Activated CD4-positive, CD25-positive, alpha-beta regulatory T cell treated with anti-CD3 and anti-CD28 coated beads, Interleukin-2, amount 50 U/mL, for 16 hours (primary cell): ENCODE data around the gene NACC2.
"Not testable (repeated sequence)": the region's sequence is repeated elsewhere in the genome, so short reads cannot be mapped to it uniquely, and the experiment has no call there.

Experiments
- DNase-seq: peaks from one replicate; pipeline ENCODE4 v3.0.0-alpha.2; 2020; ENCODE audit warnings: low read depth, low spot score

Gene NACC2

DNA sequence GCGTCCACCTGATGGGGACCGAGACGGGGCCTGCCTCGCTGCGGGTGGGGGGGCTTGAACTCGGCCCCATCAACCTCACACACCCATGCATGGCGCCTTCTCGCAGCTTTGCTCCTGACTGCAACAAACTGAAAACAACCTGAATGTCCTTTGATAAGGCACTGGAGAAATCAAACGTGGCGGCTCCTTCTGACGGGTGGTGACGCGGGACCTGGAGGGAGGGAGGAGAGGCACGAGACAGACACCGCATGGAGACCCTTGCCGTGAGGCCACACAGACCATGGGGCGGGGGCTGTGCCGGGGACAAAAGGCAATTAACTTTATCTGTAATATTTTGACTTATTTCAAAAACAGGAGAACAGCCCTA lies 48.6 kb downstream of the NACC2 start:
- no peak for DNase-seq

DNA sequence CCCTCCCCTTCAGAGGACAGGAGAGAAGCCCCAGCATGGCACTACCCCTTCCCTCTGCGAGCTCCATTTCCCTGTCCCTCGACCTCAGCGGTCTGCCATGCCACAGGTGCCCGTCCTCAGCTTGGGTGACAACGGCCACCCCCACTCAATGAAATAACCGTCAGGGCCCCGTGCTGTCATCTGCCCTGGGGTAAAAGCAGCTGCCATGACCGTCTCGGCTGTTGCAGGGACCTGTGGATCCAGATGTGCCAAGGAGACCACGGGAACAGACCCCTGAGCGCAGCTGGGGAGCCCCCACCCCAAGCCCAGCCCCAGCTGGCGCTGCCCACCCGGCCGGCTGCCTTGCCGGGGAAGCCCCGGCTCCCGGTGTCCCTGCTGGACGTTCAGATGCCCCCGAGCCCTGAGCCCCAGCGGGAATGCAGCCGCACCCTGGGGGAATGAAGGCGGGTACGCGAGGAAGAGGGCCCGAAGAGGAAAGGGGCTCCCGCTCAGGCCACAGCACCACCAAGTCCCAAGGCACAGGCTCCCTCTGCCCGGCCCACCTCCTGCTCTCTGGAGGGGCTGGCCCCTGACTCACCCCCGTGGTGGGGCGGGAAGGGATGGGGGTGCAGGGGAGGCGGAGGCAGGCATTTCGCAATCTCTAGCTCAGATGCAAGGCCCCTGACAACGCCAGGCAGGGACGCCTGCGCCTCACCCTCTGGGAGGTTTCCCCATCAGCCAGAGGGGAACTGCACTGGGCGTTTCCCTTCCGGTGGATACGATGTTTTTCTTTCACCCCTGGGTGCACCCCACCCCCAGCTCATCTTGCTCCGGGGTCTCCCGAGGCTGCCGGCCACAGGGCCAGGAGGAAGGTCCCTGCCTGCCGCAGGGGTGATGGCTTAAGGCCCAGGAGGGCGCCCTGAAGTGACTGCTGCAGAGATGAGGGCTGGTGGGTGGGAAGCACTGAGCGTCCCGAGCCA lies 49.2 kb downstream of the NACC2 start:
- no peak for DNase-seq

DNA sequence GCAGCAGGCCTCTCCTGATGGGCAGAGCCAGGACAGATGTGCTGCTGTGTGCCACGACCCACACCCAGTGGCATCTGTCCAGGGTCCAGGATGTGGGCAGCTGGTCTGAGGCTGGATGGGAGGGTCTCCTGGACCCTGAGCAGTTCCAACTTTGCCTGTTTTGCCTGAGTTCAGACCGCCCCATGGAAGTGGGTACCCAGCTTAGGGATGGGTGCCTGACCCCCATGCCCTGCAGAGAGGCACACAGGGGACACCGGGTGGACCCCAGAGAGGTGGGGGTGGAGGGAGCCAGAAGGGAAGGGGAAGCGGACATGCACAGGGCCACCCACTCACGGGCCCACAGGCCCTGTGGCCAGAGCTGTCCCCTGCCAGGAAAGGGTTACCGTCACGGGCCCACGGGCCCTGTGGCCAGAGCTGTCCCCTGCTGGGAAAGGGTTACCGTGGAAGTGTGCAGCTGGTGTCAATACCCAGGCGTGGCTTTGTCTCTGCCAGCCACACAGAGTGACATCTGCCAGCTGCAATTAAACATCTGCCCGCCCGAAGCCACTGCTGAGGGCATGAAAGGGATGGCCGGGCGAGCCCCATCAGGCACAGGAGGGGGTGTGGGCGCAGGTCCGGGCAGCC lies 50.0 kb downstream of the NACC2 start:
- DNase-seq: no peak

DNA sequence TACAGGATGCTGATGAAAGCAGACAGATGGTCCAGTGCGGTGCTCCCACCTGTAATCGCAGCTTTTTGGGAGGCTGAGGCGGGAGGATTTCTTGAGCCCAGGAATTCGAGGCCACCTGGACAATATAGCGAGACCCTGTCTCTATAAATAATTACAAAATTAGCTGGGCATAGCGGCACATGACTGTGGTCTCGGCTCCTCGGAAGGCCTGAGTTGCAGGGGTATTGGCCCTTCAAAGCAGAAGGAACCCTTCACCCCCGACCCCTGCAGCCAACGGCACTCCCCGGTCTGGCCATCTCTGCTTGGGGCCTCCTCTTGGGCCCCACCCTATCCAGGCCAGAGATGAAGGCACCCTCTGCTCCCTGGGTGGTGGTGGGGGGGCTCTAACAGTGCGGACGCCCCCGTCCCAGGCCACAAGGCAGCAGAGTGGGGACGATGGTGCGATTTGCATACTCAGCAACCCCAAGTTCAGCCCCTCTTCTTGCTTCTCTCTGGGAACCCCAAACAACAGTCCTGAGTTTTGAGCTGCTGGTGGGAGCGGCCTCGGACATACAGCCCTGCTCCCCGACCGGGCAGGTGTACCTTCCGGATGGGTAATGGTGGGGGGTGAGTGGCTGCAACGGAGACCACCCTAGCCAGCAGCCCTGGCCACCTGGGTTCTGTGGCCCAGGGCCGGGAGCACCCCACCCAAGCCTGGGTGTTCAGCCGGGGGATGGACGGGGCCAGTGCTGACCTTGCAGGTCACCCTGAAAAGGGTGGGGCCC lies 50.7 kb downstream of the NACC2 start:
- DNase-seq: no peak

DNA sequence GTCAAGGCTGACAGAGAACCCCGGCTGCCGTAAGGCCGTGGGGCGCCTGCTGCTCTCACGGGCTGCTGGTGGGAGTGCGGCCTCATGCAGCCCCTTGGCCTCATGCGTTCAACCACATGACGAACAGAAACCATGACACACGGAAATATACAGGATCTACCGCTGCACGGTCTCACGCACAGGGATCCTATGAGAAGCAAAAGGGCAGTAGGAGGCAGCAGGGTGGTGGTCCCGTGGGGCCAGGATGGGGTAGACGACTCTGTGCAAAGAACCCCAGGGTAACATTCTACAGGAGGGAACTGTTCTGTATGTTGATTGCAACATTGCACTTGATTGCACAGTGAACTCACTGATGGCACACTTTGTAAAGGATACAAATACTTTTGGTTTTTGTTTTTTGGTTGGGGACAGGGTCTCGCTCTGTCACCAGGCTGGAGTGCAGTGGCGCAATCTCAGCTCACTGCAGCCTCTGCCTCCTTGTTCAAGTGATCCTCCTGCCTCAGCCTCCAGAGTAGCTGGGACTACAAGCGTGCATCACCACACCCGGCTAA lies 51.6 kb downstream of the NACC2 start:
- DNase-seq: no peak

DNA sequence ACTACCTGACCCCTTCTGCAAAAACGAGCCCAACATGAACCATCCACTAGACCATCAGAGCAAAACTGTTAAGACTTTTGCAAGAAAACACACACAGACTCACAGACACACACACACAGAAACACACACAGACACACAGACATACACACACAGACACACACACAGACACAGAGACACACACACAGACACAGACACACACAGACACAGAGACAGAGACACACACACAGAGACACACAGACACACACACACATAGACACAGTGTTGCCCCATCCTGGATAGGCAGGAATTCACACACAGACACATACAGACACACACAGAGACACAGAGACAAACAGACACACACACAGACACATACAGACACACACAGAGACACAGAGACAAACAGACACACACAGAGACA lies 52.5 kb downstream of the NACC2 start:
- no peak for DNase-seq

DNA sequence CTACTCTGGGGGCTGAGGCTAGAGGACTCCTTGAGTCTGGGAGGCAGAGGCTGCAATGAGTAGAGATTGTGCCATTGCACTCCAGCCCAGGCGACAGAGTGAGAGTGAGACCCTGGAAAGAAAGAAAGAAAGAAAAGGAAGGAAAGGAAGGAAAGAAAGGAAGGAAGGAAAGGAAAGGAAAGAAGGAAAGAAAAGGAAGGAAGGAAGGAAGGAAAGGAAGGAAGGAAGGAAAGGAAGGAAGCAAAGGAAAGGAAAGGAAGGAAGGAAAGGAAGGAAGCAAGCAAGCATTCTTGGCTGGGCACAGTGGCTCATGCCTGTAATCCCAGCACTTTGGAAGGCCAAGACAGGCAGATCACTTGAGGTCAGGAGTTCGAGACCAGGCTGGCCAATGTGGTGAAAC lies 54.2 kb downstream of the NACC2 start:
- not testable (repeated sequence) for DNase-seq

DNA sequence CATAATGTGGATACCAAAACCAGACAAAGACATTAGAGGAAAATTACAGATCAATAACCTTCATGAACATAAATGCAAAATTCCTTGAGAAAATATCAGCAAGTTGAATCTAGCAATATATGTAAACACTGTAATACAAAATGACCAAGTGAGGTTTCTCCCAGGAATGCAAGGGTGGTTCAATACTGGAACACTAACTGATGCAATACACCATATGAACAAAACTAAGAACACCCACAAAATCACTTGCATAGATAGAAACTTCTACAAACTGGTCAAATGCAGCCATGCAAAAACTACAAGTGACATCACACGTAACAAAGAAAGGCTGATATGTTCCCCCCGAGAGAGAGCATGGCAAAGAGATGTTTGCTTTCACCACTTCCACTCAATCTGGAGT lies 55.6 kb downstream of the NACC2 start:
- DNase-seq: no peak

DNA sequence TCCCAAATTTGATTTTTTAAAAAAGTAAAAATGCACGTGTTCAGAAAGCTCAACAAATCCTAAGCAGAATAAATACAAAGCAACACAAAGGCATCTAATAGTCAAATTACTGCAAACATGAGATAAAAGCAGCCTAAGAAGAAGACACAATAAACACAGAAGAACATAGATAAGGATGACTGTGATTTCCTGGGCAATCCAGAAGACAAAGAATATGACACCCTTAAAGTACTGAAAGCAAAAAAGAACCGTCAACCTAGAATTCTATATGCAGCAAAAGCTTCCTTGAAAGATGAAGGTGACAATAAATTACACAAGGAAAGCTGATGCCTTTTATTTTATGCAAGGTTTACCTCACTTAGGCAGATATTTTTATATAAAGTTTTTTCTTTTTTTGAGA lies 58.2 kb downstream of the NACC2 start:
- no peak for DNase-seq

DNA sequence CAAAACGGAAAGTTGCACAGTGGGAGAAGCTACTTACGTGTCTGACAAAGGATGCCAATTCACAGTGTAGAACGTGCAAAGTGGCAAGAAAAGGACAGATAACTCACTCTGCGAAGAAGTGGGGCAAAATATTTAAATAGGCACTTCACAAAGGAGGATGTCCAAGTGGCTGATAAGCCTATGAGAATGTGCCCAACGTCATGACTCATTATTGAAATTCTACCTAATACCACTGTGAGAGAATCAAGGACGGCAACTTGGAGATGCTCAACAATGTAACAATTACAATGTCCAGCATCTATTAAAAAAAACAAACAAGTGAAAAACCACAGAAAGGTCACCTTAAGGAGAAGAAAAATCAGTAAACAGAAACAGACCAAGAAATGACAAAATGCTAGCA lies 59.0 kb downstream of the NACC2 start:
- DNase-seq: no peak

DNA sequence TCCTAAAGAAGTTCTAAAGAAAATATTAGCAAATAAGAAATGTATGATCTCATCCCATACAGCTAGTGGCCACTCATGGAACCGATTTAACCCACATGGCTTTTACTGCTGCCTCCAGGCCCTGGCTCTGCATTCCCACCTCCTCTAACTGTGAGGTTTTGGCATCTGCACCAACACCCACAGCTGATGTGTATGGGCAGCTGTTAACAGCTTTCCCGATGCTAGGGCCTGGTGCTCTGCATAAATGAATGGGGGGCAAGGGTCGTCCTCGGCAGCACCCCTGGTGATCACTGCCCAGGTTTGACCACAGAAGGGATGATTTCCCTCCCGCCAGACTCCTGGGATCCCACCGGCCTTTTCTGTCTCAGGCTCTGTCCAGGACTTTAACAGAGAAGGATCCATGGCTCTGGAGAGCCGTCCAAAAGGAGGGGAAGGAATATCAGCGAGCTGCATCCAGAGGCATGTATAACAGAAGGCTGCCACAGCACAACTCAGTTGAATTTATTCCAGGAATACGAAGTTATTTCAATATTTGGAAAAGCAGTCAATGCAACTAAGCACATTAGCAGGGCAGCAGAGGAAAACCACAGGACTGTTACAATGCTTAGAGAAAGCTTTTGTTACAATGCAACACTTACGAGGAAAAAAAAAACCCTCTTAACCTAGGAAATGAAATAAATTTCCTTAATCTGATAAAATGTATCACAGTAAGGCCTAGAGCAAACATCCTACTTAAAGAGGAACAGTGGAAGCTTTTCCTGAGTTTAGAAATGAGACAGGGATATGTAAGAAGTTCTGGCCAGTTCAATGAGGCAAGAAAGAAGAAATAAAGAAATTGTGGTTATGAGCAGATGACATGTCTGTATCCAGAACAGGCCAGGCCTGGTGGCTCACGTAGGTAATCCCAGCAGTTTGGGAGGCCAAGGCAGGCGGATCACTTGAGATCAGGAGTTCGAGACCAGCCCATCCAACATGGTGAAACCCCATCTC lies 63.1 kb downstream of the NACC2 start:
- no peak for DNase-seq

DNA sequence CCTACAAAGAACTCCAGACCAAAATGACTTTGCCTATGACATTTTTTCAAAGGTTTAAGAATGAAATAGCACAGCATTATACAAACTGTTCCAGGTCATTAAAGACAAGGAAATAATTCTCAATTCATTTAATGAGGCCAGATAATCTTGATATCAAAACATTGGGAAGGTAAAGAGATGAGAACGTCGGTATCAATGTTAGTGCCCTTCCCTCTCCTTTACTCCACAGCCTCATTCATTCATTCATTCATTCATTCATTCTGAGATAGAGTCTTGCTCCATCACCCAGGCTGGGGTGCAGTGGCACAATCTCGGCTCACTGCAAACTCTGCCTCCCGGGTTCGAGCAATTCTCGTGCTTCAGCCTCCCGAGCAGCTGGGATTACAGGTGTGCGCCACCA lies 64.0 kb downstream of the NACC2 start:
- DNase-seq: no peak

DNA sequence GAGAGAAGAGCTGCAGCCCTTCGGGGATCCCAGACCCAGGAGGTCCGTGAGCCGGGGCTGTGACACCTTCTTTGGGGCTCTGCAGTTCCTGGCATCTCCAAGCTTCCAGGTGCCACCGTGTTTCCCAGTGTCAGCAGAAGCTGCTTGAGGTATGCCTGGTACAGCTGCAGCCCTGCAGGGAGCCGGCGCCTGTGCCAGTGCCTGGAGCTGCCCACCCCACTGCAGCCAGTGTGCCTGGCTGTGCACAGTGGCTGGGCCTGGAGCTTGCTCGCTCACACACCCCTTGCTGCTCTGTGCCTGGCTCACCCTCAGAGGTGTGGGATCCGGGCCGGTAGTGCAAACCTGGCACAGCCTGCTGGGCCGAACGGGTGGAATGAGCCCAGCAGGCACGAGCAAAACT lies 65.5 kb downstream of the NACC2 start:
- DNase-seq: no peak

DNA sequence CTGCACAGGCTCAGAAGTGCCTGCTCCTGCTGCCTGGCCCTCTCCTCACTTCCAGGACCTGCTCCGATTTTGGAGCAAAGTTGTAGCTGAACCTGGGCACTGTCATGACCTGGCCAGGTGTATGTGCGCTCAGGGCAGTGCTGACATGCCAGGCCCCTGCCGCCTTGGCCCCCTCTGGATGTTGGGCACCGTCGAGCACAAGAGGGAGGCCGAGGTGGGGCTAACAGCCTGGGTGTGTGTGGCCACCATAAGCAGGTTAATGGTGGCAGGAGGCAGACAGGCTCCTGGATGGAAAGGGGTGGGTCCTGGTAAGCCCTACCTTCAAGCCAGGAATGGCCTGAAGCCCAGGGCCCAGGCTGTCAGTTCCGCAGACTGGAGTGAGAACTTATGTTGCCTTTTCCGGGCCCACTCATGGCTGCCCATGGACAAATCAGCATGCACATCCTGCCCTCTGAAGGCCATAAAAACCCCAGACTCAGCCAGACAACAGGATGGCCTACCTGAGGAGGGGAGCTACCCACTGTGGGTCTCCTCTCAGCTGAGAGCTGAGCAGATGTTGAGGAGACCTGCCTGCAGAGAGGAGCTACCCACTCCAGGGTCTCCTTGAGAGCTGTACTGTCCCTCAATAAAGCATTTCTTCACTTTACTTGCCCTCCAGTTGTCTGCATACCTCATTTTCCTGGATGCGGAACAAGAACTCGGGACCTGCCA lies 66.2 kb downstream of the NACC2 start:
- DNase-seq: no peak

DNA sequence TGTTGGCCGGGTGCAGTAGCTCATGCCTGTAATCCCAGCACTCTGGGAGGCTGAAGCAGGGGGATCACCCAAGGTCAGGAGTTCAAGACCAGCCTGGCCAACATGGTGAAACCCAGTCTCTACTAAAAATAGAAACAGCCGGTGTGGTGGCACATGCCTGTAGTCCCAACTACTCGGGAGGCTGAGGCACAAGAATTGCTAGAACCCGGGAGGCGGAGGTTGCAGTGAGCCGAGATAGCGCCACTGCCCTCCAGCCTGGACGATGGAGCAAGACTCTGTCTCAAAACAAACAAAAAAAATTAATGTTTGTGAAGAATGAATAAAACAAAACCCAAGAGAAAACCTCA lies 68.2 kb downstream of the NACC2 start:
- not testable (repeated sequence) for DNase-seq

DNA sequence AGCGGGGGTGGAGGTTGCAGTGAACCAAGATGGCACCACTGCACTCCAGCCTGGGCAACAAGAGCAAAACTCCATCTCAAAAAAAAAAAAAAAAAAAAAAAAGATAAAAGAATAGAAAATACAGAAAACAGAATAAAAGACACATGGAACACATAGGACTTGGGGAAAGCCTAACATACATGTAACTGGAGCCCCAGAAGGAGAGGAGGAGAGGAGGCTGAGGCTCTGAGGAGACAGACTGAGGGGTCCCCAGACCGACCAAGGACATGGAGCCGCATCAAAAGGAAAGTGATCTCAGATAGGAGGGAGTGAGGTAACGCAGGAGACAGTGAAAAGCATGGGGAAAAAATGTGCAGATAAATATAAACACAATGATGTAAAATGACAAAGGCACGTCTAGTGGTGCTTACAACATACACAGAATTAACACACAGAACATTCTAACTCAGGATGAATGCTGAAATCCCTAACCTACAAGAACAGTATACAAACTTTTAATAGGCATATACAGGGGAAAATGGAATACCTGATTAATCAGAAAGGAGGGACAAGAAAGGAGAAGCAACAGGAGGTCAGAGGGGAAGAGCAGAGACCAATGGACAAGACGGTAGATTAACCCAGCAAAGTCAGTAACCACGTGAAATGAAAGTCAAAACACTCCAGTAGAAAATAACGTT lies 68.7 kb downstream of the NACC2 start:
- DNase-seq: no peak

DNA sequence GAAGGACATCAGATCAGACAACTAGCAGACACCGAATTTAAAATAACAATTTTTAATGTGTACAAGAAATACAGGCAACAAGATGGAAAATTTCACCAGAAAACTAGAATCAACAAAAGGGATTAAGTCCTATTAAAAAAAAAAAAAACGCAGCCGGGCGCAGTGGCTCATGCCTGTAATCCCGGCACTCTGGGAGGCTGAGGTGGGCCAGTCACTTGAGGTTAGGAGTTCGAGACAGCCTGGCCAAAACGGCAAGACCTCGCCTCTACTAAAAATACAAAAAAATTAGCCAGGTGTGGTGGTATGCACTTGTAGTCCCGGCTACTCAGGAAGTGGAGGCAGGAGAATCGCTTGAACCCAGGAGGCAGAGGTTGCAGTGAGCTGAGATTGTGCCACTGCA lies 69.6 kb downstream of the NACC2 start:
- DNase-seq: no peak

DNA sequence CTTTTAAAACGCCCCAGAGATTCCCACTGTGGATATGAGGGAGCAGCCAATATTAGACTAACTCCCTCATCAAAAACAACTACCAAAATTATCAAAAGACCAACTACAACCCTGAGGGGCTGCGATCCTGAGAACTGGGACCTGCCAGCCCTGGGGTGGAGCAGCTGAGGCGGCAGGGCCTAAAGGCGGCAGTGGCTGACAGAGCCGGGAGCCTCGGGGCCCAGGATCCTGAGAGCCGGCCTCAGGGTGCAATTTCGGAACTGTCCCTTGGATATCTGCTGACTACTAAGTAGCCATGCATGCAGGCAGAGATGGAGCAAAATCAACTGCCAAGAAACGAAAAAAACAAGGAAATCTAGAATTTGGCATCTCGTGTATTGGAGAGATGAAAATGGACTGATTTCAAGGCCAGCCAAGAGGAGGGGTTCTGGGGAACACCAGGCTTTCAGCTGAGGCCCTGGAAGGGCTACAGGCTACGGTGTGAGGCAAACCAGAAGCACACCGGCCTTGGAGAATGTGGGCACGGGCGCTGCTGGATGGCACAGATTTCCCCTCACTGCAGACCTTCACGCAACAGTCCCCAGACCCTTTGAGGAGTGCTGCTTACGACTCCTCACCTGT lies 70.3 kb downstream of the NACC2 start:
- DNase-seq: no peak

DNA sequence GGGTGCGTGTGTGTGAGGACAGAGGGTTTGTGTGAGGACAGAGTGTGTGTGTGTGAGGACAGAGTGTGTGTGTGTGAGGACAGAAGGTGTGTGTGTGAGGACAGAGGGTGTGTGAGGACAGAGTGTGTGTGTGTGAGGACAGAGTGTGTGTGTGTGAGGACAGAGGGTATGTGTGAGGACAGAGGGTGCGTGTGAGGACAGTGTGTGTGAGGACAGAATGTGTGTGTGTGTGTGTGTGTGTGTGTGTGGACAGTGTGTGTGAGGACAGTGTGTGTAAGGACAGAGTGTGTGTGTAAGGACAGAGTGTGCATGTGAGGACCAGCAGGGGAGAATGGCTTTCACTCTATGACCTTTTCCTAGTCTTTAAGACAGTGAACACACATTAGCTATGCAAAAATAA lies 70.8 kb downstream of the NACC2 start:
- DNase-seq: no peak
